DOHH2 (cell line): ENCODE measurements around the gene RPS29.

Experiments
- H3F3A ChIP-seq: fragments of 200-600 bp; sonication (generic), shearing (Covaris generic); 2 replicates; pipeline ENCODE4 v1.6.0; 2016; ENCODE audit warnings: antibody characterized with exemption, mild to moderate bottlenecking; ENCODE audit not compliant: control insufficient read depth, insufficient read depth
- H3K27ac ChIP-seq: fragments of 200-600 bp; sonication (generic); 2 replicates; pipeline ENCODE4 v1.5.1; 2014; ENCODE audit warnings: low read depth, mild to moderate bottlenecking, low read length, moderate library complexity
- H3K27me3 ChIP-seq: fragments of 200-600 bp; sonication (generic); 2 replicates; pipeline ENCODE4 v1.6.1; 2014; ENCODE audit warnings: mild to moderate bottlenecking, low read length, mixed read lengths; ENCODE audit not compliant: control insufficient read depth
- H3K36me3 ChIP-seq: fragments of 200-600 bp; sonication (generic); 2 replicates; pipeline ENCODE4 v1.6.1; 2014; ENCODE audit warnings: mild to moderate bottlenecking, low read length, moderate library complexity, mixed read lengths; ENCODE audit not compliant: control insufficient read depth
- H3K4me1 ChIP-seq: fragments of 200-600 bp; sonication (generic); 2 replicates; pipeline ENCODE4 v1.6.1; 2014; ENCODE audit warnings: mild to moderate bottlenecking, low read length, mixed read lengths; ENCODE audit not compliant: control insufficient read depth
- H3K4me2 ChIP-seq: fragments of 200-600 bp; sonication (generic); 2 replicates; pipeline ENCODE4 v1.6.0; 2014; ENCODE audit warnings: mild to moderate bottlenecking, low read length, moderate library complexity
- H3K4me3 ChIP-seq: fragments of 200-600 bp; sonication (generic); 2 replicates; pipeline ENCODE4 v1.5.1; 2014; ENCODE audit warnings: mild to moderate bottlenecking, low read length, mixed read lengths
- H3K79me2 ChIP-seq: fragments of 200-600 bp; sonication (generic); 2 replicates; pipeline ENCODE4 v1.6.1; 2014; ENCODE audit warnings: mild to moderate bottlenecking, low read length, mixed read lengths; ENCODE audit not compliant: control insufficient read depth
- H3K9me2 ChIP-seq: fragments of 200-600 bp; sonication (generic); replicated peaks from 2 replicates; pipeline ENCODE4 v1.6.1; 2014; ENCODE audit warnings: mild to moderate bottlenecking, low read length, mixed read lengths; ENCODE audit not compliant: control insufficient read depth
- H3K9me3 ChIP-seq: fragments of 200-600 bp; sonication (generic); 2 replicates; pipeline ENCODE4 v1.6.1; 2014; ENCODE audit warnings: antibody characterized with exemption, low read length, mixed read lengths; ENCODE audit not compliant: control insufficient read depth, insufficient read depth
- H4K20me1 ChIP-seq: fragments of 200-600 bp; sonication (generic); 2 replicates; pipeline ENCODE4 v1.6.0; 2014; ENCODE audit warnings: low read depth, mild to moderate bottlenecking, antibody characterized with exemption, low read length, moderate library complexity; ENCODE audit not compliant: control insufficient read depth, insufficient read depth
- CTCF ChIP-seq: fragments of 200-600 bp; sonication (generic); IDR thresholded peaks from one replicate; pipeline ENCODE4 v1.5.1; 2014; ENCODE audit warnings: antibody characterized with exemption, mild to moderate bottlenecking, low read depth, low read length; ENCODE audit not compliant: poor library complexity, severe bottlenecking
- EZH2phosphoT487 ChIP-seq: fragments of 200-600 bp; sonication (generic); IDR thresholded peaks from 2 replicates; pipeline ENCODE4 v1.6.1; 2017; ENCODE audit warnings: borderline replicate concordance, mild to moderate bottlenecking, antibody characterized with exemption, low read length, moderate library complexity, mixed read lengths

RPS29 gene

DNA sequence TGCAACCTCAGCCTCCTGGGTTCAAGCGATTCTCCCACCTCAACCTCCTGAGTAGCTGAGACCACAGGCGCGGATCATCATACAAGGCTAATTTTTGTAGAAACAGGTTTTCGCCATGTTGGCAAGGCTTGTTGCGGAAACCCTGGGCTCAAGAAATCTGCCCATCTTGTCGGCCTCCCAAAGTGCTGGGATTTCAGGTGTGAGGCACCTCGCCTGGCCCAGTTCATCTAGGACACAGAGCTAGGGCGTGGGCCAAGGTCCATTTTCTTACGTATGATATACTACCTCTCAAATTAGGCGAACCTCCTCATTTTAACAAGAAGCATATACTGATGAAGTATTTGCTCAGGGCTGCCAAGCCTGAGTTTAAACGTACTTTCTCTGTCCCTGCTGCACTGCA is 2.1 kb downstream of the RPS29 start:
- H3K4me1 ChIP-seq: peaks cover 35% of the 10 kb centered on the region
- no peaks in the 10 kb centered on the region for H3K9me2 ChIP-seq
- H3F3A ChIP-seq: peaks cover 63% of the 10 kb centered on the region
- peak overlapping the region; percentile 79 for H3K4me3 ChIP-seq
- H3K9me3 ChIP-seq: no peaks in the 10 kb centered on the region
- H3K4me2 ChIP-seq: peak overlapping the region; percentile 49
- peak overlapping the region; percentile 69 for H3K27ac ChIP-seq
- H3K79me2 ChIP-seq: peaks cover 72% of the 10 kb centered on the region
- peaks cover 66% of the 10 kb centered on the region for H3K36me3 ChIP-seq
- TF ChIP-seq EZH2phosphoT487 (no peak), CTCF (no peak)
- peaks cover 30% of the 10 kb centered on the region for H4K20me1 ChIP-seq
- no peaks in the 10 kb centered on the region for H3K27me3 ChIP-seq

DNA sequence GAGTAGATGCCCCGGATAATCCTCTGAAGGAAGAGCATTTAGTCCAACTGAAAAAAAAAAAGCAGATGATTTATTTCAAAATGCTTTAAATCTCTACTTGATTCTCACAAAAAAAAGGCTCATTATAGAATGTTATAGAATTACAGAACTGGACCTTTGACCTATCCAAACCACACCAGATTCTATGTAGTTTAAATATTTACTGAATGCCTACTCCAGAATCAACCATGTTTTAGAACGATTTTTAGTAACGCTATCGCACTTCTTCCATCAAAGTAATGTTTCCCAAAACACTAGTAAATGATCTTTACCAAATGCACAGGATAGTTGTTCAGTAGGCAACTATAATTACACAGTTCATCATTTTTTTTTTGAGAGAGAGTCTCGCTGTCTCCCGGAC is 2.6 kb downstream of the RPS29 start:
- no peak for TF ChIP-seq EZH2phosphoT487
- no peak for TF ChIP-seq CTCF
- H4K20me1 ChIP-seq: peaks cover 30% of the 10 kb centered on the region
- H3K4me2 ChIP-seq: peak overlapping the region; percentile 49
- H3K9me3 ChIP-seq: no peaks in the 10 kb centered on the region
- no peaks in the 10 kb centered on the region for H3K27me3 ChIP-seq
- peaks cover 71% of the 10 kb centered on the region for H3K36me3 ChIP-seq
- peak overlapping the region; percentile 79 for H3K4me3 ChIP-seq
- no peaks in the 10 kb centered on the region for H3K9me2 ChIP-seq
- no peak overlapping the region for H3K27ac ChIP-seq
- H3F3A ChIP-seq: peaks cover 63% of the 10 kb centered on the region
- H3K4me1 ChIP-seq: peaks cover 35% of the 10 kb centered on the region
- H3K79me2 ChIP-seq: peaks cover 76% of the 10 kb centered on the region

DNA sequence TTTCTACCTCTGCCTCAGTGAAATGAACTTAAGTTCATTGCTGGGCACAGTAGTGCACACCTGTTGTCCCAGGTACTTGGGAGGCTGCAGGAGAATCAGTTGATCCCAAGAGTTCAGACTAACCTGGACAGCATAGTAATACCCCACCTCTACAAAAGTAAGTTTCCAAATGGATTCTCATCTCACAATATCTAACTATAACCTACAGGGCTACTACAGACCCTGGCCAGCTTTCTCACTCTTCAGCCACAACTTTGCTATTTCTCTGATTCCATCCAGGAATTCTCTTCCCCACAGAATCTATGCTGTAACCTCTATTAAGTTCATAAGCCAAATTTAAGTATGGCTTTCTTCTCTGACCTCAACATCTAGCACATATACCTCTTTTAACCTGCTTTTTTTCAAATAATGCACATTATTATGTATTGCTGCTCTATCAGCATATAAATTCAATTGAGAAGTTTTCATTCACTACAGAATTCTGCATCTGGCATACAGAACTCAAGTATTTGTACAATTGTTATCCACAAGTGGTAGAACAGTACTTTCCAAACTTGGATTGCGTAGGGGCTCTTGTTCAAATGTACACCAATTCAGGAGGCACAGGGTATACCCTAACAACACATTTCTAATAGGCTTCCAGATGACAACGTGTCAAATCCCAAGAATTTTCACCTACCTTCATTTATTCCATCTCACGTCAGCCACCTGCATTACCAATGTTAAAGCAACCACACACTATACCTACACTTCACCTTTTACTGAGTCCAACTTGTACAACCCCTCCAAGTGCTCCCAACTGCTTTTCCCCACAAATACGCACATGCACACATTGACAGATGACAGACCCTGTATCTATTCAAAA is 3.8 kb downstream of the RPS29 start:
- H3K4me2 ChIP-seq: peak overlapping the region; percentile 49
- H4K20me1 ChIP-seq: peaks cover 30% of the 10 kb centered on the region
- H3K4me3 ChIP-seq: no peak overlapping the region
- no peaks in the 10 kb centered on the region for H3K27me3 ChIP-seq
- peaks cover 80% of the 10 kb centered on the region for H3K36me3 ChIP-seq
- H3K79me2 ChIP-seq: peaks cover 82% of the 10 kb centered on the region
- H3K9me3 ChIP-seq: no peaks in the 10 kb centered on the region
- H3K9me2 ChIP-seq: no peaks in the 10 kb centered on the region
- no peak for TF ChIP-seq EZH2phosphoT487
- no peak for TF ChIP-seq CTCF
- peaks cover 30% of the 10 kb centered on the region for H3K4me1 ChIP-seq
- H3K27ac ChIP-seq: no peak overlapping the region
- H3F3A ChIP-seq: peaks cover 65% of the 10 kb centered on the region
